NCI-H2196 (cell line): ENCODE measurements around the gene C6orf141.
A peak's percentile ranks its signal among the peaks of the same experiment; 100 is the strongest.

ENCODE experiments used
- DNase-seq: peaks from one replicate; lab custom pipeline; 2025; ENCODE audit not compliant: unreplicated experiment; lab: John Stamatoyannopoulos, UW

C6orf141 gene

GRCh38 chr6:49539102-49539501, 11.4 kb upstream of the C6orf141 start:
- no peak for DNase-seq

- no peak for DNase-seq
Measured at GRCh38 chr6:49540614-49541013, 9.9 kb upstream of the C6orf141 start.

GRCh38 chr6:49541210-49541724, 9.2 kb upstream of the C6orf141 start:
- DNase-seq, result peak; percentile 28

GRCh38 chr6:49541936-49542335, 8.5 kb upstream of the C6orf141 start:
- DNase-seq, result peak; percentile 70

- peak; percentile 81 for DNase-seq
Measured at GRCh38 chr6:49543087-49543858, 7.2 kb upstream of the C6orf141 start.

- DNase-seq, result no peak
Measured at GRCh38 chr6:49546331-49546730, 4.1 kb upstream of the C6orf141 start.

GRCh38 chr6:49548613-49549304, 1.7 kb upstream of the C6orf141 start:
- DNase-seq, result no peak

- DNase-seq, result no peak
Measured at GRCh38 chr6:49549691-49550491, 577 bp upstream of the C6orf141 start.

GRCh38 chr6:49551078-49551865, 804 bp downstream of the C6orf141 start:
- DNase-seq, result no peak

- no peak for DNase-seq
Measured at GRCh38 chr6:49551866-49552129, 1.3 kb downstream of the C6orf141 start.

- no peak for DNase-seq
Measured at GRCh38 chr6:49552596-49552995, 2.1 kb downstream of the C6orf141 start.

- DNase-seq, result no peak
Measured at GRCh38 chr6:49553384-49553783, 2.9 kb downstream of the C6orf141 start.

GRCh38 chr6:49555951-49556350, 5.5 kb downstream of the C6orf141 start:
- no peak for DNase-seq

GRCh38 chr6:49556429-49556837, 6.0 kb downstream of the C6orf141 start:
- DNase-seq, result peak; percentile 68

GRCh38 chr6:49557177-49557576, 6.7 kb downstream of the C6orf141 start:
- peak; percentile 8 for DNase-seq

- no peak for DNase-seq
Measured at GRCh38 chr6:49558238-49558637, 7.8 kb downstream of the C6orf141 start.

GRCh38 chr6:49563006-49563886, 12.8 kb downstream of the C6orf141 start:
- DNase-seq, result no peak

GRCh38 chr6:49564552-49564951, 14.1 kb downstream of the C6orf141 start:
- DNase-seq, result no peak

- DNase-seq, result no peak
Measured at GRCh38 chr6:49565261-49565660, 14.8 kb downstream of the C6orf141 start.

GRCh38 chr6:49565855-49566254, 15.4 kb downstream of the C6orf141 start:
- no peak for DNase-seq
